ENCODE data around the gene ANXA10.
"Not testable (repeated sequence)": the region's sequence is repeated elsewhere in the genome, so short reads cannot be mapped to it uniquely, and the experiment has no call there.

ANXA10 gene

DNA sequence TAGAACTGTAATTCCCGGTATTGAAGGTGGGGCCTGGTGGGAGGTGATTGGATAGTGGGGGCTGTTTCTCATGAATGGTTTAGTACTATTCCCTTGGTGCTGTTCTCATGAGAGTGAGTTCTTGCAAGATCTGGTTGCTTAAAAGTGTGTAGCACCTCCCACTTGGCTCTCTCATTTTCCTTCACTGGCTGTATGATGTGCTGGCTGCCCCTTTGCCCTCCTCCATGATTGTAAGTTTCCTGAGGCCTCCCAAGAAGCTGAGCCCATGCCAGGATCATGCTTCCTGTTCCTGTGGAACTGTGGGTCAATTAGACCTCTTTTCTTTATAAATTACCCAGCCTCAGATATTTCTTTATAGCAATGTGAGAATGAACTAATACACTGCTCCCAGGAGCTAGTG is 8.7 kb downstream of the ANXA10 start:
- CTCF ChIA-PET, result interaction anchor here (0.6 kb wide), 2 partner anchors 27 to 1065 kb away, joined by 3 to 5 read pairs; no protein-coding TSS in a partner anchor
- TF ChIP-seq, protein P1, sequence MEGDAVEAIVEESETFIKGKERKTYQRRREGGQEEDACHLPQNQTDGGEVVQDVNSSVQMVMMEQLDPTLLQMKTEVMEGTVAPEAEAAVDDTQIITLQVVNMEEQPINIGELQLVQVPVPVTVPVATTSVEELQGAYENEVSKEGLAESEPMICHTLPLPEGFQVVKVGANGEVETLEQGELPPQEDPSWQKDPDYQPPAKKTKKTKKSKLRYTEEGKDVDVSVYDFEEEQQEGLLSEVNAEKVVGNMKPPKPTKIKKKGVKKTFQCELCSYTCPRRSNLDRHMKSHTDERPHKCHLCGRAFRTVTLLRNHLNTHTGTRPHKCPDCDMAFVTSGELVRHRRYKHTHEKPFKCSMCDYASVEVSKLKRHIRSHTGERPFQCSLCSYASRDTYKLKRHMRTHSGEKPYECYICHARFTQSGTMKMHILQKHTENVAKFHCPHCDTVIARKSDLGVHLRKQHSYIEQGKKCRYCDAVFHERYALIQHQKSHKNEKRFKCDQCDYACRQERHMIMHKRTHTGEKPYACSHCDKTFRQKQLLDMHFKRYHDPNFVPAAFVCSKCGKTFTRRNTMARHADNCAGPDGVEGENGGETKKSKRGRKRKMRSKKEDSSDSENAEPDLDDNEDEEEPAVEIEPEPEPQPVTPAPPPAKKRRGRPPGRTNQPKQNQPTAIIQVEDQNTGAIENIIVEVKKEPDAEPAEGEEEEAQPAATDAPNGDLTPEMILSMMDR (conservative IDR thresholded peaks at IDR 0.05; ENCODE audit: low read depth), result no peak
- no peak overlapping the region for H3K27ac ChIP-seq
- POLR2A ChIA-PET (ENCODE audit: low non-redundant PET), result no interaction called here
- no peak for DNase-seq (ENCODE audit: low spot score)

DNA sequence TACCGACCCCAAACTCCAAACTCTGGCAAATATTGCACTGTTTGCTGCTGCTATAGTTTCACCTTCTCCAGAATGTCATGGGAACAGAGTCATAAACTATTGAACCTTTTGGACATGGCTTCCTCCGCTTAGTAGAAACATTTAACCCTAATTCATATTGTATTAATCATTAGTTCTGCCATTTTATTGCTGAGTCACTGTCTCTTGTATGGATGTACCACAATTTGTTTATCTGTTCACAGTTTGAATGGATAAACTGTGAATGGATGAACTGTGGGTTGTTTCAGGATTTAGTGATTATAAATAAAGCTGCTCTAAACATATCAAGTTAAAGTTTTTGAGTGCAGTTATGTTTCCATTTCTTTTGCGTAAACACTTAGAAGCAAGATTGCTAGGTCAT is 10.1 kb downstream of the ANXA10 start:
- no peak for DNase-seq (ENCODE audit: low spot score)
- TF ChIP-seq, protein P1 (conservative IDR thresholded peaks at IDR 0.05; ENCODE audit: low read depth), result no peak
- POLR2A ChIA-PET (ENCODE audit: low non-redundant PET), result no interaction called here
- H3K27ac ChIP-seq, result no peak overlapping the region
- CTCF ChIA-PET, result interaction anchor here (0.9 kb wide), 1 partner anchor 1055 kb away, joined by 3 read pairs; no protein-coding TSS in a partner anchor

DNA sequence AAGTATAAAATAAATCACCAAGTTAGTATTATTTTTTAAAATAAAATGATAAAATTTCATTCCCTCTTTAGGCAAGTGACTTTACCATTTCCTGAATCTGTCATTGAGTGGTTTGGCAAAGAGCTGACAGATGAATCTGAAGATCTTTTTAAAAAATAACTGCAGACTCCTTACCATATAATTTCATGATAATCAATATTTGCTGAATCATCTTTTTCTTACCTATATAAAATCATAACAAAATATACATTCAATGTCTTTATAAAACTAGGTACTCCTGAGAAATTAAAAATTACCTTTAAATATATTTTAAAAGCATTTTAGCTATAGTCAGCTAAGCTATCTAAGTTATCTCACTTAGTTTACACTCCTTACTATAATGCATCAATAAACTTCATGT is 17.2 kb downstream of the ANXA10 start:
- ChIA-PET CTCF (no interaction called here), POLR2A (ENCODE audit: low non-redundant PET) (no interaction called here)
- no peak overlapping the region for H3K27ac ChIP-seq
- DNase-seq (ENCODE audit: low spot score), result no peak
- TF ChIP-seq, protein P1 (conservative IDR thresholded peaks at IDR 0.05; ENCODE audit: low read depth), result no peak

- POLR2A ChIA-PET (ENCODE audit: low non-redundant PET); DNase-seq (ENCODE audit: low spot score); H3K27ac ChIP-seq: not testable (repeated sequence)
- CTCF ChIA-PET, result interaction anchor here (0.5 kb wide), 1 partner anchor 19 kb away, joined by 3 read pairs; no protein-coding TSS in a partner anchor
These were observed 20.7 kb downstream of the ANXA10 start for GRCh38 chr4:168113059-168113458.

DNA sequence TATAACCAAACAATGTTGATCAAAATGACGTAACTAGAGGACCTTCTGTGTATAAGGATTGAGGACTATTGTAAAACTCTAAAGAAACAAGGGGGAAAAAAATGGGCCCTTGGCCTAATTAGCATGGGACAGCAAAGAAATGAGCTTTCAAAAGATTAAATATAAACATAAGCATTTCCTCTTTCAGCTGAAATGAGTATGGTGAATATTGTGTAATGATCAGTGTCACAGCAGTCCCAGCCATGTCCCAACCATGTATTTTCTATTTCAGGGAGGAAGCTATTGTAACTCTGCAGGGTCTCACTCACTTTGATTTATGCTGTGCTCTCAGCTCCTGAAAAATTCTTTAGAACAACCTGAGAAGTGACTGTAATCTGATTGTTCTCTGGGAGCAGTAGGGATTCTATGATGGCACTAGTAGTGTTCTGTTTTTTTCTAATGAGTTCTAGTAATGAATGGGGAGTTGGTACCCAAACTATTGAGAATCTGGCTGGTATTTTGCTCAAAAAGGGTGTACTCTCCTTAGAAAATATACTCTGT is 25.8 kb downstream of the ANXA10 start:
- POLR2A ChIA-PET (ENCODE audit: low non-redundant PET), result no interaction called here

DNA sequence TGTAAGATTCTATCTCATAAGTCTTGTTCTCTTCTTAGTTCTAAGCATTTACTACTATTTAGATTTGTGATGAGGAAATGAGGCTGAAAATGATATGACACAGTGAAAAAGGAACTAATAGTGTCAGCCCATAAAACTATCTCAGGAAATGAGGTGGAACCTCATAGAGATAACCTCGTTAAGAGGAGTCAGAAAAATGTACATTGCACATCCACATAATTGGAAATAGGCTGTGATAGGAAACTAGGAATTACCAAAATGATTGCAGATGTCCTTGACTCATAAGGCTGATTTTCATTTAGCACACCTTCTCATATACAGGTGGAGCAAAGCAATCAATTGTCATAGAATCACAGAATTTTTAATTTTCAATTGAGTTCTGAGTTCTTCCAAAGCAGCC is 26.8 kb downstream of the ANXA10 start:
- ChIA-PET POLR2A (ENCODE audit: low non-redundant PET) (no interaction called here), CTCF (interaction anchor here (0.5 to 0.6 kb wide), 2 partner anchors 36 to 1495 kb away, joined by 4 read pairs; no protein-coding TSS in a partner anchor)
- TF ChIP-seq, protein P1 (conservative IDR thresholded peaks at IDR 0.05; ENCODE audit: low read depth), result no peak
- H3K27ac ChIP-seq, result no peak overlapping the region
- DNase-seq (ENCODE audit: low spot score), result no peak

More for the DNA sequence above, 25.8 kb downstream of the ANXA10 start:
- TF ChIP-seq, protein P1 (conservative IDR thresholded peaks at IDR 0.05; ENCODE audit: low read depth), result no peak
- no peak overlapping the region for H3K27ac ChIP-seq
- CTCF ChIA-PET, result no interaction called here
- DNase-seq (ENCODE audit: low spot score), result no peak

DNA sequence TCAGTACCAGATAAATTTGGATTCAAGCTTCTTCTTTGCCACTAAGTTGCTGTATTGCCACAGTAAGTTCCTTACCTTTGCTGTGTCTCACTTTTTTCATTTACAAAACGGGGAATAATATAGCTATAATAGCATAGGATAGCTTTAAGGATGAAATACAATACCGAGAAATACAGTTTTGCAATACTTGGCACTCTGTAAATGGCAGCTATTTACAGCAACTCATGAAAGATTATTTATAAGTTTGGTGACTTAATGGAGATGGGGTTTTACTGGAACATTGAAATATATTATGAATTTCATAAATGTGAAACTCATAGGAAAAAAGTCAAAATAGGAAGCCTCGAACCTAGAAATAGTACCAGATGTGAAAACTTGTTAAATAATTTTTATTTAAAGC is 27.6 kb downstream of the ANXA10 start:
- POLR2A ChIA-PET (ENCODE audit: low non-redundant PET), result no interaction called here
- no peak for DNase-seq (ENCODE audit: low spot score)
- H3K27ac ChIP-seq, result no peak overlapping the region
- CTCF ChIA-PET, result interaction anchor here (0.5 to 0.6 kb wide), 3 partner anchors 37 to 1494 kb away, joined by 3 to 4 read pairs (median 4); no protein-coding TSS in a partner anchor
- TF ChIP-seq, protein P1 (conservative IDR thresholded peaks at IDR 0.05; ENCODE audit: low read depth), result no peak

Data from RWPE1 (cell line).